Measurements from ENCODE around the gene LOXL1. TPM values are rescaled to one million over a fixed set of nuclear protein-coding genes. Genes with fewer than 3 reads are reported as not detected.
A peak's percentile ranks its signal among the peaks of the same experiment; 100 is the strongest.
"Not testable (repeated sequence)": the region's sequence is repeated elsewhere in the genome, so short reads cannot be mapped to it uniquely, and the experiment has no call there.

Gene LOXL1
- total RNA-seq, 1 donor from 2014 or later, result 31.9 TPM

DNA sequence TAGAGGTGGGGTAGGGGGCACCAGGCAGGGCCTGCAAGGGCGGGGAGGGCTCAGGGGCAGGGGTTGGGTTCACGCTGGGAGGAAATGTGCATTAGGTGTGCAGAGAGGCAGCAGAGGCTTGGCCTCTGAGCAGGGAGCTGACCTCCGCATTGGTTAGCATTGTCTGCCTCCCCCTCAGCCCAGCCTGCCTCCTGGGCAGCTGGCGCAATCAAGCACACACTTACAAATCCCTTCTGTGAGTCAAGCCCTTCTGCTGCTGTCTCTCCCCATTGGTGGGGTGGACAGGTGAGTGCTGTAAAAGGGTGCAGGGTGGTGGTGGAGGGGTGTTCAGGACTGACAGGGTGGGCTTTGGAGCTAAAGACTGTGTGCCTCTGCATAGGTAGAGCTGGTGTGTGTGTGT is 9.3 kb downstream of the LOXL1 start:
- DNase-seq, result no peak
- no peaks in the 10 kb centered on the region for H3K36me3 ChIP-seq
- no peaks in the 10 kb centered on the region for H3K9me3 ChIP-seq (replicated peaks)
- H3K27me3 ChIP-seq (ENCODE audit: low read depth), result peaks cover 3% of the 10 kb centered on the region
- no peak overlapping the region for H3K27ac ChIP-seq (replicated peaks)
- TF ChIP-seq, protein P1, sequence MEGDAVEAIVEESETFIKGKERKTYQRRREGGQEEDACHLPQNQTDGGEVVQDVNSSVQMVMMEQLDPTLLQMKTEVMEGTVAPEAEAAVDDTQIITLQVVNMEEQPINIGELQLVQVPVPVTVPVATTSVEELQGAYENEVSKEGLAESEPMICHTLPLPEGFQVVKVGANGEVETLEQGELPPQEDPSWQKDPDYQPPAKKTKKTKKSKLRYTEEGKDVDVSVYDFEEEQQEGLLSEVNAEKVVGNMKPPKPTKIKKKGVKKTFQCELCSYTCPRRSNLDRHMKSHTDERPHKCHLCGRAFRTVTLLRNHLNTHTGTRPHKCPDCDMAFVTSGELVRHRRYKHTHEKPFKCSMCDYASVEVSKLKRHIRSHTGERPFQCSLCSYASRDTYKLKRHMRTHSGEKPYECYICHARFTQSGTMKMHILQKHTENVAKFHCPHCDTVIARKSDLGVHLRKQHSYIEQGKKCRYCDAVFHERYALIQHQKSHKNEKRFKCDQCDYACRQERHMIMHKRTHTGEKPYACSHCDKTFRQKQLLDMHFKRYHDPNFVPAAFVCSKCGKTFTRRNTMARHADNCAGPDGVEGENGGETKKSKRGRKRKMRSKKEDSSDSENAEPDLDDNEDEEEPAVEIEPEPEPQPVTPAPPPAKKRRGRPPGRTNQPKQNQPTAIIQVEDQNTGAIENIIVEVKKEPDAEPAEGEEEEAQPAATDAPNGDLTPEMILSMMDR (IDR thresholded peaks at IDR 0.05; ENCODE audit: borderline replicate concordance), result no peak
- peaks cover 55% of the 10 kb centered on the region for H3K4me1 ChIP-seq
- no peak overlapping the region for H3K4me3 ChIP-seq
- intact Hi-C loops (cut with micrococcal nuclease), result no loop called here

- H3K4me1 ChIP-seq, result peaks cover 56% of the 10 kb centered on the region
These were observed 9.9 kb downstream of the LOXL1 start for GRCh38 chr15:73936181-73936580.

GRCh38 chr15:73936588-73937290 is 10.5 kb downstream of the LOXL1 start:
- H3K4me1 ChIP-seq, result peaks cover 58% of the 10 kb centered on the region
- no peaks in the 10 kb centered on the region for H3K9me3 ChIP-seq (replicated peaks)
- no peaks in the 10 kb centered on the region for H3K27me3 ChIP-seq (ENCODE audit: low read depth)
- H3K36me3 ChIP-seq, result no peaks in the 10 kb centered on the region
- peak overlapping the region; percentile 42 for H3K27ac ChIP-seq (replicated peaks)
- TF ChIP-seq, protein P1 (IDR thresholded peaks at IDR 0.05; ENCODE audit: borderline replicate concordance), result no peak
- DNase-seq, result no peak
- no peak overlapping the region for H3K4me3 ChIP-seq
- intact Hi-C loops (cut with micrococcal nuclease), result no loop called here

More at GRCh38 chr15:73936181-73936580, 9.9 kb downstream of the LOXL1 start:
- no peaks in the 10 kb centered on the region for H3K36me3 ChIP-seq
- no peak for DNase-seq
- H3K4me3 ChIP-seq, result no peak overlapping the region
- TF ChIP-seq, protein P1 (IDR thresholded peaks at IDR 0.05; ENCODE audit: borderline replicate concordance), result no peak
- H3K27ac ChIP-seq (replicated peaks), result peak overlapping the region; percentile 42
- no peaks in the 10 kb centered on the region for H3K9me3 ChIP-seq (replicated peaks)
- intact Hi-C loops (cut with micrococcal nuclease), result no loop called here
- no peaks in the 10 kb centered on the region for H3K27me3 ChIP-seq (ENCODE audit: low read depth)

DNA sequence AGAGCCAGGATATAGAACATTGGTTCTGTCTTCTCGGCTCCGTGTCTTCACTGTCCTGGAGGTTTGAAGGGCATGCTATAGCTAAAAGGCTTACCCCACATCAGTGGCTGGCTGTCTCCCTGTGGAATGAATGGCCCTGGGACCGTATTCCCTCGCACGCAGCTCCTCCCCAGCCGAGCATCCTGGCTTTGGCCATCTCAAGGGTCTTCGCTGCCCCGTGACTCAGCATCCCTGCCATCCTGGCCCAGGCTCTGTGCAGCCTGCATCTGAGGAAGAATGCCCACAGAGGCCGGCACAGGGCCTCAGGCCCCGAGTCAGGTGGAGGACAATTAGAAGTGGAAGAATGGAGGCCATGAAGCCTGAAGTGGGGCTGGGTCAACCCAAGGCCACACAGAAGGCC is 11.0 kb downstream of the LOXL1 start:
- intact Hi-C loops (cut with micrococcal nuclease), result no loop called here
- no peaks in the 10 kb centered on the region for H3K36me3 ChIP-seq
- H3K27ac ChIP-seq (replicated peaks), result no peak overlapping the region
- TF ChIP-seq, protein P1 (IDR thresholded peaks at IDR 0.05; ENCODE audit: borderline replicate concordance), result no peak
- DNase-seq, result no peak
- no peaks in the 10 kb centered on the region for H3K9me3 ChIP-seq (replicated peaks)
- no peaks in the 10 kb centered on the region for H3K27me3 ChIP-seq (ENCODE audit: low read depth)
- peaks cover 60% of the 10 kb centered on the region for H3K4me1 ChIP-seq
- no peak overlapping the region for H3K4me3 ChIP-seq

DNA sequence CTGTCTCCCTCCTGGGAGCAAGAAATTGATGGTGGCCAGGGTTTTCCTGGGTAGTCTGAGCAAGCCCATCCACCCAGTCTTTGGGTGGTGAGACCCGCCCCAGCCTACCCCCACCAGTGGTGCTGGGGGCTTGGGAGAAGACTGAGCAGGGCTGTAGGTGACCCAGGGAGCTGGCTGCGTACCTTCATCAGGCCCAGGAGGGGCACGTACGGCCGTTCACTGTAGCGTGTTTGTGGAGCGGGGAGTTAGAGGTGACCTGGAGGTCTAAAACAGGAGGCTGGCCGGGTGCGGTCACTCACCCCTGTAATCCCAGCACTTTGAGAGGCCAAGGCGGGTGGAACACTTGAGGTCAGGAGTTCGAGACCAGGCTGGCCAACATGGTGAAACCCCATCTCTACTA is 11.5 kb downstream of the LOXL1 start:
- no peaks in the 10 kb centered on the region for H3K36me3 ChIP-seq
- intact Hi-C loops (cut with micrococcal nuclease), result no loop called here

GRCh38 chr15:73938516-73938915 is 12.3 kb downstream of the LOXL1 start:
- H3K27me3 ChIP-seq (ENCODE audit: low read depth); DNase-seq; H3K4me3 ChIP-seq; H3K36me3 ChIP-seq; H3K9me3 ChIP-seq (replicated peaks); intact Hi-C loops (cut with micrococcal nuclease); H3K27ac ChIP-seq (replicated peaks): not testable (repeated sequence)
- peaks cover 57% of the 10 kb centered on the region for H3K4me1 ChIP-seq

More for the DNA sequence above, 11.5 kb downstream of the LOXL1 start:
- no peak for DNase-seq
- TF ChIP-seq, protein P1 (IDR thresholded peaks at IDR 0.05; ENCODE audit: borderline replicate concordance), result no peak
- Histone ChIP-seq H3K4me1 (peaks cover 57% of the 10 kb centered on the region), H3K27me3 (ENCODE audit: low read depth) (no peaks in the 10 kb centered on the region), H3K9me3 (replicated peaks) (no peaks in the 10 kb centered on the region), H3K4me3 (no peak overlapping the region), H3K27ac (replicated peaks) (no peak overlapping the region)

Measured in left ventricle myocardium inferior (tissue), 1 donor.